Tibial nerve (tissue), 4 donors: ENCODE results near the gene CALY.

Source experiments
- CTCF ChIP-seq, 5 experiments: fragments of 200-600 bp in 3 of 5; fragments of 450-650 bp in 2 of 5; sonication (generic) in 3 of 5; IDR thresholded peaks; one replicate each; pipeline ENCODE4 v1.5.1; 2016 to 2019; ENCODE audit warnings: antibody characterized with exemption in 5 of 5, mild to moderate bottlenecking in 3 of 5, moderate library complexity in 2 of 5
- EP300 ChIP-seq, 2 donors: sonication (generic); formaldehyde crosslinking; IDR thresholded peaks; one replicate each; pipeline ENCODE4 v1.6.1; 2017; ENCODE audit warnings: antibody characterized with exemption in 2 of 2, mild to moderate bottlenecking in 1 of 2
- POLR2A ChIP-seq, 2 donors: fragments of 450-650 bp; IDR thresholded peaks; one replicate each; pipeline ENCODE4 v1.6.1; 2017; ENCODE audit warnings: antibody characterized with exemption in 2 of 2, mild to moderate bottlenecking in 2 of 2, moderate library complexity in 2 of 2

DNA sequence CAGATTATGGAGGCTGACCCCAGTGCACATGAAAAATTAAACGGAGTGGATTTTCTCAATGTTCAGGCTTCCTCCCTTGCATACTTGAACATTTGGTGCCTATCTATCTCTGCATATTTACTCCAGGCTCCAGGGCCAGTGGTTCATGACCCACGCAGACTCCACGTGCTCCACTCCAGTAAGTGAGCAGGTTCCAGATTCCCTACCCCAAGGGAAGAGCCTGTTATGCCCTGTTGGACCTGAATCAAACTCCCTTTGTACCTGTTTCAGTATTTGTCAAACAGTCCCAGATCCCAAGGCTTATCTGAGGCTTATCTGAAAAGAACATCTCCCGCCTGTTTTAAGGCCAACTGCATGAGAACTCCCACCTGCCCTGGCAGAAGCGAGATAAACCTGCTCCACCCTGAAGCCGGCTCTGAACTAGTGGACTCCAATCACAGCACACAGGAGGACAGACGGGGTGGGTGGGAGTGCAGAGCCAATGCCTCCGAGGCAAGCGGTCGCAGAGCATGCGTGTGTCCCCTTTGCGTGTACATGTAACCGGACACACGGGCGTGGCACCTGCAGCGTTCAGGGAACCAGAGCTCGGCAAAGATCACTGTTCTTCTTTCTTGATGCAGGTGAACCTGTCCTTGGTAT, 23.4 kb upstream of the CALY start:
- TF ChIP-seq EP300 (IDR thresholded peaks at IDR 0.05), result no peak
- TF ChIP-seq CTCF (IDR thresholded peaks at IDR 0.05), result no peak
- TF ChIP-seq POLR2A (IDR thresholded peaks at IDR 0.05), result no peak
